ACHN (cell line): ENCODE data around the gene NOS1AP.
A peak's percentile ranks its signal among the peaks of the same experiment; 100 is the strongest.

Experiments used
- DNase-seq: peaks from one replicate; pipeline ENCODE4 v3.0.0-alpha.2; 2015
- in situ Hi-C: cut with HindIII; loops from 2 replicates; pipeline ENCODE4 v1.10.0; 2017; ENCODE audit warnings: low sequenced_read_pairs, low pct_ligation_motif_present, low pct_unique_long_range_greater_than_20kb

NOS1AP gene

DNA sequence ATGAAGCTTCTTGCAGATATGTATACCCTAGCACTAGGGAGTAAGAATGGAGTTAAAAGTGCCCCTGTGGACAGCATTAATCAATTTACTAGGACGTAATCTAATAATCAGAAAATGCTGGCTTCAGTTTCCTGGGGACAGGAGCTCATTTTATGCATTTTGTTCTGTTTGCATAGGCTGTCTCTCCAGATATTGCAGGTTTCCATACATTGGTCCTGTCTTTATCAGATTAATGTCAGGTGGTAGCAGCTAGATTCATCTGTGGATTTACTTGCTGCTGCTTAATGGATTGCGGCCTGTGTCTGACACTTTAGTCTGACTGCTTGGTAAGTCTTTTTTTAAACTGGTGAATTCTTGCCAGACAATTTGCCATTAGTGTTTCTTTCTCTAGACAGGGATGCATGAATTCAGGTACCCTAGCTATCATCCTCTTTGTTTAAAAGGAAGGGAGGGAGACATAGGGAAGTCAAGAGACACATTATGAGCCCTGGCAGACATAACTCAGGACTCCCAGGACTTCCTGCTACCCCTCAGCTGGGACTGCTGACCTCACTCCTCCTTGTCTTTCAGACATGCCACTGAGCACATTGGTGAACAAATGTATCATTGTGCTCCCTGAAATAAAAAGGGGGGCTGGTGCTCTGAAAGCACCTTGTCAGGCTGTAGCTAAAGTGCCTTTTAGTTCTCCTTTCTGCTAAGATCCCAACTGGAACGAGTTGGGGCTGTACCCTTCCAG lies 47.7 kb downstream of the NOS1AP start:
- DNase-seq: no peak
- in situ Hi-C loops: no loop called here

- in situ Hi-C loops: no loop called here
Observed at GRCh38 chr1:162118063-162118462, 48.6 kb downstream of the NOS1AP start.

GRCh38 chr1:162128693-162129356 lies 59.3 kb downstream of the NOS1AP start:
- in situ Hi-C loops: no loop called here
- no peak for DNase-seq

More at GRCh38 chr1:162118063-162118462, 48.6 kb downstream of the NOS1AP start:
- no peak for DNase-seq

DNA sequence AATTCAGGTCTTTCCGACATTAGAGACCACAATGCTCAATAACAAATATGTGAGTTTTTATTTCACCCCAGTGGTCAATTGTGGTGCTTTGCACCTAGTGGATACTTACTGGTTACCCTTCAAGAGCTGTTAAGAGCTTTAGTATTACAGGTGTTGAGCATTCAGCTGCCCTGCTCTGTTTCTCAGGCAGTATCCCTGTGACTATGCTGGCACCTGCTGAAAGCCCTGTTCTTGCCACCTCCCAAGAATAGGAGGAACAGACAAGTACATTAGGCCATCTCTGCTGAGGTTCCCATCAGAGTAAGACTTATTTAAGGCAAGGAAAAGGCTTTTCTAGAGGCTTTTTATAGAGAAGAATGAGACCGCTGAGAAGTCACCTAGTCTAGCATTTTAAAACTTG lies 60.8 kb downstream of the NOS1AP start:
- in situ Hi-C loops: no loop called here
- no peak for DNase-seq

DNA sequence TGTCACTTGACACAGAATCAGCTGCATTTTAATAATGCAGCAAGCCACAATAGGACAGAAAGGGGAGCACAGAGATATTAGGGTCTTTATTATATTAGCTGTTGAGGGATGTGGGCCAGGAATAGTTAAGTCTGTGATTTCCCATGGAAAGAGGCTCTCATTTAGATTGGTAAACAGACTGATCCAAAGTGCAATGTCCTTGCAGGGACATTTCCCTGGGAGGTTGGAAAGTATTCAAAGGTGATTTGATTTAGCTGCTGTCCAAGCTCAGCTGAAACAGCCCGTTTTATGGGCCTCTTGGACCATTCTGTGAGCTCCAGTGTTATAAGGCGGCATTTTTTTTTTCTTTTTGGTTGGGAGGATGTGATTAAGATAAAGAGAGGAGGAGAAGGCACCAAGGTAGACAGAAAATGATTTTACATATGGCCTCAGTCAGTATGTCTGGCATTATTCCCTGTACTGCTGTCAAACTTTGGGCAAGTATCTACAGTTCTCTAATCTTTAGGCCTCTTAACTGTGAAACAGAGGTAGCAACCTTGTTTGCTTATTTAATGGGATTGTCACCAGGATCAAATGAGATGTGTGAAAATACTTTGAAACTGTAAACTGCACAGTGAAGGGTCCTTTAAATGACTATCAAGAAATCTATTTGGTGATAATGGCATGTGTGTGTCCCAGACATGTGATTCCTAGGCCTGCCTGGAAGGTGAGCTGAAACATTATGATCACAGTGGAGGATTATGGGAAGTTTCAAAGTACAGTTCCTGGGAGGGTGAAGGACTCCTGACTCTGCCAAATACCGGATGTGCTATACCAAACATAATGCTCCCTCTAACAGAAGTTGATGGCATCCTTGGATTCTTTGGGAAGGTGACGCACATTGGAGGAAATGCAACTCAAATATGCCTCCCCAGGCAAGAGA lies 62.2 kb downstream of the NOS1AP start:
- in situ Hi-C loops: no loop called here
- no peak for DNase-seq

DNA sequence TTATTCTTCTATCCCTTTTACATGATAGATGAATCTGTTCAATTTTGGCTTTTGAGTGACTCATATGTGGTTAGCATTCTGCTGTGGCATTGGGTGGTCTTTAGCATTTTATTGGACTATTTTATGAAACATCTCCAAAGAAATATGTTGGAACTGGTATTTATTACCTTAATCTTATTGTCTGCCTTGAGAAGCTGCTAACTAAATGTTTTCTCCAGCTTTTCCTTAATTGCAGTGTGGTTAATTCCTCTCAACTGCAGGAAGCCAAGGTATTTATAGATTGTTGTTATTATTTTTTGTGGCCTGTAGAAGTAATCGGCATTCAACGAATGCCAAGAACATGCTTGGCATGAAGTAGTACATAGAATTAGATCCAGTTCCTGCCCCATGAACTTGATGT lies 64.1 kb downstream of the NOS1AP start:
- in situ Hi-C loops: no loop called here
- no peak for DNase-seq

DNA sequence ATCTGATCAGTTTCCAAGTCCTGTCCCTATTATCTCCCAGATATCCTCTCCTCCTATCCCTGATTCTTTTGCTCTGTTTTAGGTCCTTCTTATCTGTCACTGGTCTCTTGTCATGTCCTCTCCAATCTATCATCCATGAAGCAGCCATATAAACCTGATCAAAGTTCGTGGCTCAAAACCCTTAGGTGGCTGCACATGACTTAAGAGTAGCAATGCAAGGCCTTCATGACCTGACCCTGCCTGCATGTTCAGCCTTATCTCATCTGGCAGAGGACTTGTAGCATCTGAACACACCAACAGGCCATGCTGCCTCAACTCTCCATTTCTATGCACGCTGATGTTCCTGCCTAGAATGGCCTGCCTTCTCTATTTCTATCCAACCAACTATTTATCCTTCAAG lies 65.2 kb downstream of the NOS1AP start:
- in situ Hi-C loops: no loop called here
- no peak for DNase-seq

- in situ Hi-C loops: no loop called here
- no peak for DNase-seq
Observed at GRCh38 chr1:162135271-162135775, 65.8 kb downstream of the NOS1AP start.

GRCh38 chr1:162136760-162137159 lies 67.3 kb downstream of the NOS1AP start:
- in situ Hi-C loops: no loop called here
- peak; percentile 86 for DNase-seq

GRCh38 chr1:162137179-162137960 lies 67.9 kb downstream of the NOS1AP start:
- DNase-seq: peak; percentile 4
- in situ Hi-C loops: no loop called here

GRCh38 chr1:162138112-162138511 lies 68.6 kb downstream of the NOS1AP start:
- DNase-seq: no peak
- in situ Hi-C loops: no loop called here

DNA sequence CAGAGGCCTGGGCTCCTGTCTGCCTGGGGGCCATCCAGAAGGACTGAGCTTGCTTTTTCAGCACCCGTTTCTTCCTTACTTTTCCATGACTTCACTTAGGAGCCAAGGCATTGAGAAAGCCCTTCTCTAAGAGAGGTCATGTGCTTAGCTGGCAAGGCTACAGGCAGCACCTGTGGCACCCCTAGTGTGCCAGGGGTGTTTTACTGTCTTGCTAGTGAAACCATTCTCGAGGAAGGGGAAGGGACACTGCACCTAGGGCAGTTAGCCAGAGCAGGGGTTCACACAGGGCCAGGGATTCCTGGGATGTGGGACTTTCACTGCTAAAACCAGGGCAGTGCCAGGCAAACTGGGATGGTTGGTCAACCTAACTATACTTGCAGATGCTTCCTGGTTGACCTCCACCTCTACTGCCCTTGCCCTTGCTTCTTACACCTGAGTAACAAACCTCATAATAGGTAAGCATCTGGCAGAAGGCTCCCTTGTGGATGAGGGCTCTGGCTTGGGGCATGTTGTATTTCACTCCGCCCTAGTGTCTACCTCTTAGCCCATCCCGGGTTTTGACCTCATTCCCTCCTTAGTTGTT lies 69.2 kb downstream of the NOS1AP start:
- no peak for DNase-seq
- in situ Hi-C loops: no loop called here

GRCh38 chr1:162139211-162139610 lies 69.7 kb downstream of the NOS1AP start:
- in situ Hi-C loops: no loop called here
- no peak for DNase-seq

GRCh38 chr1:162141281-162142054 lies 72.0 kb downstream of the NOS1AP start:
- in situ Hi-C loops: no loop called here
- no peak for DNase-seq

- in situ Hi-C loops: no loop called here
- no peak for DNase-seq
Observed at GRCh38 chr1:162142968-162143367, 73.5 kb downstream of the NOS1AP start.

GRCh38 chr1:162144268-162144667 lies 74.8 kb downstream of the NOS1AP start:
- in situ Hi-C loops: no loop called here
- no peak for DNase-seq

DNA sequence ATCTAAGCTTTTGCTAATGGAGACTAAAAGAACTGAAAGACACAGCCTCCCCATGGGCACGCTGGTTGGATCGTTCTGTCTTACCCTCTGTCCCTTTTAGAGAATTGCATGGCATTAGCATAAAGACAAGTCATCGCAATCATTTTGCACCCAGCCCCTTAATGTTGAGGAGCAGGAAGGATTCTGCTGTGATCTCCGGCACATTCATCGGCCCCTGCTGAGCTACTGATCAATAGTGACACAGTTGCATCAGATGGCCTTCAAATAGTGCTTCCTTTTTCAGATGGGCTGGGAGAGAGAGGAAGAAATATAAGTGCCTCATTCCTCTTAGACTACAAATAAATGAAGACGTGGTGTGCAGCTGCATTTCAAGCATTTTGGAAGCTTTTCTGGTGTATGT lies 75.4 kb downstream of the NOS1AP start:
- no peak for DNase-seq
- in situ Hi-C loops: no loop called here
